CD4-positive, alpha-beta T cell treated with Interleukin-4 for 1 hour (primary cell): ENCODE measurements around the gene EXOC4.

ENCODE experiments used
- DNase-seq, 2 donors: peaks; one replicate each; pipeline ENCODE4 v3.0.0-alpha.2; 2020 to 2022

EXOC4 gene

GRCh38 chr7:133815611-133816210, 562.8 kb downstream of the EXOC4 start:
- DNase-seq, result no peak

GRCh38 chr7:133819695-133820094, 566.8 kb downstream of the EXOC4 start:
- DNase-seq, result no peak

GRCh38 chr7:133820584-133820983, 567.7 kb downstream of the EXOC4 start:
- no peak for DNase-seq

GRCh38 chr7:133821171-133821570, 568.3 kb downstream of the EXOC4 start:
- DNase-seq, result no peak

- DNase-seq, result no peak
Measured at GRCh38 chr7:133822001-133822641, 569.2 kb downstream of the EXOC4 start.

GRCh38 chr7:133822868-133823552, 570.1 kb downstream of the EXOC4 start:
- no peak for DNase-seq

GRCh38 chr7:133824132-133824531, 571.3 kb downstream of the EXOC4 start:
- DNase-seq, result no peak

- no peak for DNase-seq
Measured at GRCh38 chr7:133827707-133828623, 575.1 kb downstream of the EXOC4 start.

GRCh38 chr7:133828906-133829305, 576.0 kb downstream of the EXOC4 start:
- no peak for DNase-seq

- DNase-seq, result no peak
Measured at GRCh38 chr7:133829336-133829897, 576.5 kb downstream of the EXOC4 start.

- DNase-seq, result no peak
Measured at GRCh38 chr7:133830081-133830480, 577.2 kb downstream of the EXOC4 start.

- DNase-seq, result no peak
Measured at GRCh38 chr7:133836666-133837065, 583.8 kb downstream of the EXOC4 start.

- no peak for DNase-seq
Measured at GRCh38 chr7:133837224-133837623, 584.3 kb downstream of the EXOC4 start.

GRCh38 chr7:133839121-133839520, 586.2 kb downstream of the EXOC4 start:
- DNase-seq, result no peak

- no peak for DNase-seq
Measured at GRCh38 chr7:133843341-133843740, 590.5 kb downstream of the EXOC4 start.

- no peak for DNase-seq
Measured at GRCh38 chr7:133845005-133845404, 592.1 kb downstream of the EXOC4 start.

GRCh38 chr7:133846203-133846945, 593.5 kb downstream of the EXOC4 start:
- no peak for DNase-seq

- no peak for DNase-seq
Measured at GRCh38 chr7:133850497-133851280, 597.8 kb downstream of the EXOC4 start.

GRCh38 chr7:133851411-133851810, 598.5 kb downstream of the EXOC4 start:
- no peak for DNase-seq

- peak in 1 of 2 donors; percentile 2 for DNase-seq
Measured at GRCh38 chr7:133853706-133854276, 600.9 kb downstream of the EXOC4 start.

GRCh38 chr7:133854739-133855138, 601.9 kb downstream of the EXOC4 start:
- peak in 1 of 2 donors; percentile 9 for DNase-seq
